ENCODE data around the gene DAAM1.

DAAM1 gene

DNA sequence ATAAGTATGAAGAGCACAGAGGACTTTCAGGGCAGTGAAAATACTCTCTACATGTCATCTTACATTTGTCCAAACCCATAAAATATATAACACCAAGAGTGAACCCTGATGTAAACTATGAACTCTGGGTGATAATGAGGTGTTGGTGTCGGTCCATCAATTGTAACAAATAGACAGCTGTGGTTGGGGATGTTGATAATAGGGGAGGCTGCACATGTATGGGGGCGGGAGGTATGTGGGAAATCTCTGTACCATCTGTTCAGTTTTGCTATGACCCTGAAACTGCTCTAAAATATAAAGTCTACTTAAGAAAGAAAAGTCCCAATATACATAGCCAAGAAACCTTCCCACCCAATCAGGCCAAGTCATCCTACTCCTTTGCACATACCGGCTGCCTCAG, 188.2 kb downstream of the DAAM1 start:
- TF ChIP-seq CTCF (IDR thresholded peaks at IDR 0.05): no peak
- H3K36me3 ChIP-seq: no peaks in the 10 kb centered on the region
- H3K9me3 ChIP-seq: no peaks in the 10 kb centered on the region
- no peak overlapping the region for H3K27ac ChIP-seq
- H3K4me1 ChIP-seq (ENCODE audit: control insufficient read depth in 1 of 2, insufficient read depth in 1 of 2, low read depth in 1 of 2, low read length in 1 of 2): peaks cover 0 to 7% of the 10 kb centered on the region in 2 experiments
- H3K27me3 ChIP-seq: no peaks in the 10 kb centered on the region
- H3K4me3 ChIP-seq (ENCODE audit: low read depth in 1 of 2, low read length in 1 of 2): no peak overlapping the region

- H3K9me3 ChIP-seq: no peaks in the 10 kb centered on the region
- TF ChIP-seq CTCF (IDR thresholded peaks at IDR 0.05): no peak
- H3K36me3 ChIP-seq: no peaks in the 10 kb centered on the region
- peaks cover 0 to 7% of the 10 kb centered on the region in 2 experiments for H3K4me1 ChIP-seq (ENCODE audit: control insufficient read depth in 1 of 2, insufficient read depth in 1 of 2, low read depth in 1 of 2, low read length in 1 of 2)
- no peaks in the 10 kb centered on the region for H3K27me3 ChIP-seq
- no peak overlapping the region for H3K27ac ChIP-seq
- no peak overlapping the region for H3K4me3 ChIP-seq (ENCODE audit: low read depth in 1 of 2, low read length in 1 of 2)
These were observed 189.0 kb downstream of the DAAM1 start for GRCh38 chr14:59377491-59377890.

DNA sequence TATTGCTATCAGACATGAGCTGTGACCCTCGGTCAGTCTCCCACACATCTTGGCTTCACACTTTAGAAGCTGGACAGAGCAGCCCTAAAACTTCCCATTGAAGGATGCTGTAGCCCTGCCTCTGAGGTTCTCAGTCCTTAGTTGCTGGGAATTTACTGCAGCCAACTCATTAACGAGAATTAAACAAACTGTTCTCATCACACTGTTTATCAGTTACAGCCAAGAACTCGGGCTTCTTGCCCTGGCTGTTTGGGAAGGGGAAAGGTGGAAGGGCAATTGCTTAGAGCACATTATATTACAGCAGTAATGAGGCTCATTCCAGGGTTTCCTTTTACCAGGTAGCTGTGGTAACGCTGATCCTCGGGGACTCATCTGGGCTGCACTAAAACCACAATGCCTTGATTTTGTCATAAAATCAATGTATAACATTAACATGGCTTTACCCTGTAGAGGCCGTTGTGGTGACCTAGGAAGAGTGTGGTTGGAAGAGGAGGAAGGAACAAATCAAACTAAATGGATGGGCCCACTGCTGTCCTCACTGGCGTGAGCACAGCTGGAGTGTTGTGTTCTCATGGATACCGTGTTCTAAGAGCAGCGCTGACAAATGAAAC, 189.6 kb downstream of the DAAM1 start:
- Histone ChIP-seq H3K4me1 (ENCODE audit: control insufficient read depth in 1 of 2, insufficient read depth in 1 of 2, low read depth in 1 of 2, low read length in 1 of 2) (peaks cover 0 to 7% of the 10 kb centered on the region in 2 experiments), H3K9me3 (no peaks in the 10 kb centered on the region), H3K27ac (no peak overlapping the region), H3K4me3 (ENCODE audit: low read depth in 1 of 2, low read length in 1 of 2) (no peak overlapping the region), H3K36me3 (no peaks in the 10 kb centered on the region), H3K27me3 (no peaks in the 10 kb centered on the region)
- no peak for TF ChIP-seq CTCF (IDR thresholded peaks at IDR 0.05)

DNA sequence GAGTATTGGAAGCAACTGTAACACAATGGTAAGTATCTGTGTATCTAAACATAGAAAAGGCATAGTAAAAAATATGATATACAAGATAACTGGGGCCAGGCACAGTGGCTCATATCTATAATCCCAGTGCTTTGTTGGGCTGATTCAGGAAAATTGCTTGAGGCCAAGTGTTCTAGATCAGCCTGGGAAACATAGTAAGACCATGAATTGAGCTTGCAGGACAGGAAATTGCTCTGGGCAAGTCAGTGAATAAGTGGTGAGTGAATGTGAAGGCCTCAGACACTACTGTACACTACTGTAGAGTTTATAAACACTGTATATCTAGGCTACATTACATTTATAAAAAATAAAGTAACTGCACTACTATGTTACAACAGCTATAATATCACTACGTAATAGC, 201.5 kb downstream of the DAAM1 start:
- Histone ChIP-seq H3K27ac (no peak overlapping the region), H3K9me3 (no peaks in the 10 kb centered on the region), H3K4me3 (ENCODE audit: low read depth in 1 of 2, low read length in 1 of 2) (no peak overlapping the region), H3K27me3 (no peaks in the 10 kb centered on the region), H3K4me1 (ENCODE audit: control insufficient read depth in 1 of 2, insufficient read depth in 1 of 2, low read depth in 1 of 2, low read length in 1 of 2) (no peaks in the 10 kb centered on the region), H3K36me3 (no peaks in the 10 kb centered on the region)
- TF ChIP-seq CTCF (IDR thresholded peaks at IDR 0.05): no peak

DNA sequence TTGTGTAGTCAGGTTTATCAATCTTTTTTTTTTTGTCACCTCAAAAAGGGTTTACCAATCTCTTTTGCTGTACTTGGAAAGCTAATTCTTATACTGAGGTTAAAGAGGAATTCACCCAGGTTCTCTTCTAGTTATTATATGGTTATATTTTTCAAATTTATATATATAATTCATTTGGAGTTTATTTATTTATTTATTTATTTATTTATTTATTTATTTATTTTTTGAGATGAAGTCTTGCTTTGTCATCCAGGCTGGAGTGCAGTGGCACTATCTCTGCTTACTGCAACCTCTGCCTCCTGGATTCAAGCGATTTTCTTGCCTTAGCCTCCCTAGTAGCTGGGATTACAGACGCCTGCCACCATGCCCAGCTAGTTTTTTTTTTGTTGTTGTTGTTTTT, 202.9 kb downstream of the DAAM1 start:
- no peaks in the 10 kb centered on the region for H3K27me3 ChIP-seq
- H3K36me3 ChIP-seq: no peaks in the 10 kb centered on the region
- H3K4me1 ChIP-seq (ENCODE audit: control insufficient read depth in 1 of 2, insufficient read depth in 1 of 2, low read depth in 1 of 2, low read length in 1 of 2): no peaks in the 10 kb centered on the region
- H3K9me3 ChIP-seq: no peaks in the 10 kb centered on the region
- H3K4me3 ChIP-seq (ENCODE audit: low read depth in 1 of 2, low read length in 1 of 2): no peak overlapping the region
- no peak overlapping the region for H3K27ac ChIP-seq
- no peak for TF ChIP-seq CTCF (IDR thresholded peaks at IDR 0.05)

GRCh38 chr14:59394268-59394667, 205.8 kb downstream of the DAAM1 start:
- Histone ChIP-seq H3K9me3 (no peaks in the 10 kb centered on the region), H3K27ac (no peak overlapping the region), H3K27me3 (no peaks in the 10 kb centered on the region), H3K4me3 (ENCODE audit: low read depth in 1 of 2, low read length in 1 of 2) (no peak overlapping the region), H3K4me1 (ENCODE audit: control insufficient read depth in 1 of 2, insufficient read depth in 1 of 2, low read depth in 1 of 2, low read length in 1 of 2) (no peaks in the 10 kb centered on the region), H3K36me3 (no peaks in the 10 kb centered on the region)
- no peak for TF ChIP-seq CTCF (IDR thresholded peaks at IDR 0.05)

Data from neutrophil (primary cell).